Measurements from ENCODE around the gene ARHGEF10L.

ARHGEF10L gene

GRCh38 chr1:17606826-17607440, 67.4 kb downstream of the ARHGEF10L start:
- H3K27me3 ChIP-seq (ENCODE audit: insufficient read depth, low read length): no peaks in the 10 kb centered on the region
- 69% methylated on average over 14 of the region's 14 CpGs for WGBS
- H3K4me3 ChIP-seq (ENCODE audit: low read length): no peak overlapping the region
- H3K4me1 ChIP-seq (ENCODE audit: insufficient read depth, low read length): no peaks in the 10 kb centered on the region
- no peak overlapping the region for H3K27ac ChIP-seq (ENCODE audit: low read depth, low read length)
- peaks cover 28% of the 10 kb centered on the region; the same call in 1 of the 2 replicates for H3K36me3 ChIP-seq (ENCODE audit: insufficient read depth, low read length)
- no peak overlapping the region for H3K9ac ChIP-seq (ENCODE audit: low read depth, low read length)
- H3K9me3 ChIP-seq (ENCODE audit: insufficient read depth, low read depth, low read length): no peaks in the 10 kb centered on the region

DNA sequence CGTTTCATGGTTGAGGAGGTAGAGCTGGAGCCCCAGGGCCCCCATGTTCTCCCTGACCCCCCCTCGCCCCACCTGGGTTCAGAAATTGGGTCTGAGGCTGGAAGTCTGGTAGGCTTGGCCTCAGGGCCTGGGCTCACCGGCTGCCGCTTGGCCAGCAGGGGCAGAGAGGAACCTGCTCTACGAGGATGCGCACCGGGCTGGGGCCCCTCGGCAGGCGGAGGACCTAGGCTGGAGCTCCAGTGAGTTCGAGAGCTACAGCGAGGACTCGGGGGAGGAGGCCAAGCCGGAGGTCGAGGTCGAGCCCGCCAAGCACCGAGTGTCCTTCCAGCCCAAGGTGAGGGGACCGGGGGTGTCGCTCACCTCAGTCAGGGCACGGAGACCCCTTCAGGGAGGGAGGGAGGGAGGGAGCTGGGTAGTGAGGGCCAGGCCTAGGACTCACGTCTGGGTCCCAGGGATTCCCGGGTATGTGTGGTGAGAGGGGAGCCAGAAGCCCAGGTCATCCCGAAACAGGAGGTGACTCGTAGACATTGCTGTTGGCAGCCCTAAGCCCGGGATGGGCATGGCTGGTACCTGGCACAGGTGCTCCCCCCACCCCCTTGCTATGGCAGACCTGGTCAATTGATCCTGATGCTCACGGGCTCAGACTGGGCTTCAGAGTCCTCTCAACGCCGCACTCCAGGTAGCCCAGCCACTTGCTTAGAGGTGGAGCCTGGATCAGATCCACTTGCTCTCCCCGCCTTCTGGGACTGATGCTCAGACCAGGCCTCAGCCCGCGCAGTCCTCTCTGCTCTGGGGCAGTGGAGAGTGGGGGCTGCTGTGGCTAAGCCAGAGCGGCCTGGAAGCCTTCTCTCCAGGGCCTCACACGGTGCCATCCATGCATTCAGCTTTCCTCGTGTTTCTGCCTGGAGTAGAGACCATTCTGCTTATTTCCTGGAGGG, 68.4 kb downstream of the ARHGEF10L start:
- Histone ChIP-seq H3K9ac (ENCODE audit: low read depth, low read length) (no peak overlapping the region), H3K36me3 (ENCODE audit: insufficient read depth, low read length) (peaks cover 29% of the 10 kb centered on the region; the same call in 1 of the 2 replicates)
- 94% methylated on average over 34 of the region's 34 CpGs for WGBS

GRCh38 chr1:17609529-17609928, 70.0 kb downstream of the ARHGEF10L start:
- Histone ChIP-seq H3K36me3 (ENCODE audit: insufficient read depth, low read length) (peaks cover 26% of the 10 kb centered on the region; the same call in 1 of the 2 replicates), H3K9me3 (ENCODE audit: insufficient read depth, low read depth, low read length) (no peaks in the 10 kb centered on the region), H3K4me3 (ENCODE audit: low read length) (no peak overlapping the region), H3K4me1 (ENCODE audit: insufficient read depth, low read length) (no peaks in the 10 kb centered on the region), H3K27ac (ENCODE audit: low read depth, low read length) (no peak overlapping the region), H3K27me3 (ENCODE audit: insufficient read depth, low read length) (no peaks in the 10 kb centered on the region), H3K9ac (ENCODE audit: low read depth, low read length) (no peak overlapping the region)
- WGBS: 93% methylated on average over 5 of the region's 5 CpGs

More for the DNA sequence above, 68.4 kb downstream of the ARHGEF10L start:
- Histone ChIP-seq H3K4me1 (ENCODE audit: insufficient read depth, low read length) (no peaks in the 10 kb centered on the region), H3K27ac (ENCODE audit: low read depth, low read length) (no peak overlapping the region), H3K9me3 (ENCODE audit: insufficient read depth, low read depth, low read length) (no peaks in the 10 kb centered on the region), H3K27me3 (ENCODE audit: insufficient read depth, low read length) (no peaks in the 10 kb centered on the region), H3K4me3 (ENCODE audit: low read length) (no peak overlapping the region)

DNA sequence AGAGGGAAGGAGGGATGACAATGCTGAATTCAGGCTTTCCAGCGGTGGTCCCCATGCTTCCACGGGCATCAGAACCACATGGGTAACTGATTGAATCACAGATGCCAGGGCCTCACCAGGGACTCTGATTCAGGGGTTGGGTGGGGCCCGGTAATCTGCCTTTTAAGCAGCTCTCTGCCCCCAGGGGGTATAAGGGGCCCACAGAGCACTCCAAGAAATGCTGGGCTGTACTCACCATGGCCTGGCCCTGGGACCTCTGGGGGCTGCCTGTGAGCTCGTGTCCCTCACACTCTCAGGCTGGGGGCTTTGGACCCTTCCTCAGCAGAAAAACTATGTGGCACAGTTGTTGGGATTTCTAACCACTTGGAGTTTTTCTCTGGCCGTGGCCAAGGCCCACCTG, 70.6 kb downstream of the ARHGEF10L start:
- no peaks in the 10 kb centered on the region for H3K9me3 ChIP-seq (ENCODE audit: insufficient read depth, low read depth, low read length)
- H3K36me3 ChIP-seq (ENCODE audit: insufficient read depth, low read length): peaks cover 25% of the 10 kb centered on the region; the same call in 1 of the 2 replicates
- no peak overlapping the region for H3K27ac ChIP-seq (ENCODE audit: low read depth, low read length)
- no peak overlapping the region for H3K4me3 ChIP-seq (ENCODE audit: low read length)
- H3K4me1 ChIP-seq (ENCODE audit: insufficient read depth, low read length): no peaks in the 10 kb centered on the region
- H3K27me3 ChIP-seq (ENCODE audit: insufficient read depth, low read length): no peaks in the 10 kb centered on the region
- no peak overlapping the region for H3K9ac ChIP-seq (ENCODE audit: low read depth, low read length)
- 90% methylated on average over 5 of the region's 5 CpGs for WGBS

- Histone ChIP-seq H3K27ac (ENCODE audit: low read depth, low read length) (no peak overlapping the region), H3K9me3 (ENCODE audit: insufficient read depth, low read depth, low read length) (no peaks in the 10 kb centered on the region), H3K36me3 (ENCODE audit: insufficient read depth, low read length) (peaks cover 23% of the 10 kb centered on the region; the same call in 1 of the 2 replicates), H3K4me1 (ENCODE audit: insufficient read depth, low read length) (no peaks in the 10 kb centered on the region), H3K4me3 (ENCODE audit: low read length) (no peak overlapping the region), H3K9ac (ENCODE audit: low read depth, low read length) (no peak overlapping the region), H3K27me3 (ENCODE audit: insufficient read depth, low read length) (no peaks in the 10 kb centered on the region)
- 92% methylated on average over 5 of the region's 5 CpGs for WGBS
Measured at GRCh38 chr1:17610713-17611112, 71.2 kb downstream of the ARHGEF10L start.

- WGBS: 87% methylated on average over 1 of the region's 1 CpG
- H3K36me3 ChIP-seq (ENCODE audit: insufficient read depth, low read length): peaks cover 22% of the 10 kb centered on the region; the same call in 1 of the 2 replicates
Measured at GRCh38 chr1:17611991-17612390, 72.5 kb downstream of the ARHGEF10L start.

DNA sequence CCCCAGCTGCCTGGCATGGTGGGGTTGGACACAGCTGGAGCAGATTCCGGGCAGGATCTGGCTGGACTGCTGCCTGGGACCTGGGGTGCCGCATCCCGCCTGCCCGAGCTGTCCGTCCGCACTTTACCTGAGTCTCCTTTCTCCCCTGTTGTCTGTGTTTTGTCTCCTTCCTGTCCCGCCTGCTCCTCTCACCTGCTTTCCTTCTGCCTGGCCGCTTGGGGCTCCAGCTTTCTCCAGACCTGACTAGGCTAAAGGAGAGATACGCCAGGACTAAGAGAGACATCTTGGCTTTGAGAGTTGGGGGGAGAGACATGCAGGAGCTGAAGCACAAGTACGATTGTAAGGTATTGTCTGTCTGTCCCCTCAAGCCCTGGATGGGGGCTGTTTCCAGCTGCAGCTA, 73.3 kb downstream of the ARHGEF10L start:
- H3K9ac ChIP-seq (ENCODE audit: low read depth, low read length): no peak overlapping the region
- no peak overlapping the region for H3K27ac ChIP-seq (ENCODE audit: low read depth, low read length)
- WGBS: 94% methylated on average over 10 of the region's 10 CpGs
- H3K4me3 ChIP-seq (ENCODE audit: low read length): no peak overlapping the region
- no peaks in the 10 kb centered on the region for H3K4me1 ChIP-seq (ENCODE audit: insufficient read depth, low read length)
- no peaks in the 10 kb centered on the region for H3K9me3 ChIP-seq (ENCODE audit: insufficient read depth, low read depth, low read length)
- H3K27me3 ChIP-seq (ENCODE audit: insufficient read depth, low read length): no peaks in the 10 kb centered on the region
- H3K36me3 ChIP-seq (ENCODE audit: insufficient read depth, low read length): peaks cover 17% of the 10 kb centered on the region; the same call in 1 of the 2 replicates

More at GRCh38 chr1:17611991-17612390, 72.5 kb downstream of the ARHGEF10L start:
- H3K4me3 ChIP-seq (ENCODE audit: low read length): no peak overlapping the region
- H3K27me3 ChIP-seq (ENCODE audit: insufficient read depth, low read length): no peaks in the 10 kb centered on the region
- H3K9ac ChIP-seq (ENCODE audit: low read depth, low read length): no peak overlapping the region
- no peak overlapping the region for H3K27ac ChIP-seq (ENCODE audit: low read depth, low read length)
- no peaks in the 10 kb centered on the region for H3K9me3 ChIP-seq (ENCODE audit: insufficient read depth, low read depth, low read length)
- H3K4me1 ChIP-seq (ENCODE audit: insufficient read depth, low read length): no peaks in the 10 kb centered on the region

- no peak overlapping the region for H3K27ac ChIP-seq (ENCODE audit: low read depth, low read length)
- peaks cover 23% of the 10 kb centered on the region; the same call in 1 of the 2 replicates for H3K36me3 ChIP-seq (ENCODE audit: insufficient read depth, low read length)
- H3K4me3 ChIP-seq (ENCODE audit: low read length): no peak overlapping the region
- H3K27me3 ChIP-seq (ENCODE audit: insufficient read depth, low read length): no peaks in the 10 kb centered on the region
- no peaks in the 10 kb centered on the region for H3K9me3 ChIP-seq (ENCODE audit: insufficient read depth, low read depth, low read length)
- no peak overlapping the region for H3K9ac ChIP-seq (ENCODE audit: low read depth, low read length)
- 95% methylated on average over 4 of the region's 4 CpGs for WGBS
- no peaks in the 10 kb centered on the region for H3K4me1 ChIP-seq (ENCODE audit: insufficient read depth, low read length)
Measured at GRCh38 chr1:17614586-17614985, 75.1 kb downstream of the ARHGEF10L start.

- Histone ChIP-seq H3K4me3 (ENCODE audit: low read length) (no peak overlapping the region), H3K36me3 (ENCODE audit: insufficient read depth, low read length) (peaks cover 23% of the 10 kb centered on the region; the same call in 1 of the 2 replicates), H3K9me3 (ENCODE audit: insufficient read depth, low read depth, low read length) (no peaks in the 10 kb centered on the region), H3K27ac (ENCODE audit: low read depth, low read length) (no peak overlapping the region), H3K4me1 (ENCODE audit: insufficient read depth, low read length) (no peaks in the 10 kb centered on the region), H3K27me3 (ENCODE audit: insufficient read depth, low read length) (no peaks in the 10 kb centered on the region), H3K9ac (ENCODE audit: low read depth, low read length) (no peak overlapping the region)
- WGBS: 95% methylated on average over 11 of the region's 11 CpGs
Measured at GRCh38 chr1:17615157-17615556, 75.7 kb downstream of the ARHGEF10L start.

DNA sequence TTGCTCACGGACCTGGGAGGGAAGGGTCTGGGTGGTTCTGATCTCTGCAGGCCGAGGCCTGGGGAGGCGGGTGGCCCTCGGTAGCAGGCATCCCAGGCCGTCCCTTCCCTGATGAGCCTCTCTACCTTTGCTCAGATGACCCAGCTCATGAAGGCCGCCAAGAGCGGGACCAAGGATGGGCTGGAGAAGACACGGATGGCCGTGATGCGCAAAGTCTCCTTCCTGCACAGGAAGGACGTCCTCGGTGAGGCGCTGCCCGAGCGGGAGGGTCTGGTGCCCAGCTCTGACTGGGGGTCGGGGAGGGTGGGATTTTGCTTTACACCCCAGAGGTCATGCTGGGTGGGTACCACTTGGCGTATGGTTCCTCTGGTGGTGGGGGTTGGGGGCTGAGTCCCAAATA, 76.5 kb downstream of the ARHGEF10L start:
- Histone ChIP-seq H3K4me1 (ENCODE audit: insufficient read depth, low read length) (no peaks in the 10 kb centered on the region), H3K36me3 (ENCODE audit: insufficient read depth, low read length) (peaks cover 23% of the 10 kb centered on the region; the same call in 1 of the 2 replicates), H3K27me3 (ENCODE audit: insufficient read depth, low read length) (no peaks in the 10 kb centered on the region), H3K27ac (ENCODE audit: low read depth, low read length) (no peak overlapping the region), H3K4me3 (ENCODE audit: low read length) (no peak overlapping the region), H3K9me3 (ENCODE audit: insufficient read depth, low read depth, low read length) (no peaks in the 10 kb centered on the region), H3K9ac (ENCODE audit: low read depth, low read length) (no peak overlapping the region)
- WGBS: 95% methylated on average over 17 of the region's 17 CpGs

DNA sequence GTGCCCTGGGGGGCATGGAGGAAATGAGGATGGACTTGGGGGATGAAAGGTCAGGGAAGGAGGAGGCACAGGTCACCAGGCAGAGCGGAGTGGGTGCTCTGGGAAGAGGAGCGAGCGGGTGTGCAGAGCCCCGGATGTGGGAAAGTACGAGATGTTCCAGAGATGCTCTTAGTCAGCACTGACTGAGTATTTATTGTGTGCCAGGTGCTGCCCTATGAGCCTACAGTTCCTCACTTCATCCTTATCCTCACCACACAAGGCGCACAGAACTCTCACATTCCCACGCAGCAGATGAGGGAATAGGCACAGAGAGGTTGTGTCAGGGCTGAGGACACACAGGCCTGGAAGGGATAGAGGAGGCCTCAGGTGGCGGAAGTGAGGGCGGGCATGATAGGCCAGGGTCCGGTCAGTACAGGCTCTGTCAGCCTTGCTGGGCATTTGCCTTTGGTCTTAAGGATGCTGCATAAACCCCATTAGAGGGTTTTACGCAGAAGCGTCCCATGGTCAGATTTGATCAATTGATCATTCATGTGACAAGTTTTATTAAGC, 77.3 kb downstream of the ARHGEF10L start:
- Histone ChIP-seq H3K27ac (ENCODE audit: low read depth, low read length) (no peak overlapping the region), H3K4me1 (ENCODE audit: insufficient read depth, low read length) (no peaks in the 10 kb centered on the region), H3K9me3 (ENCODE audit: insufficient read depth, low read depth, low read length) (no peaks in the 10 kb centered on the region), H3K36me3 (ENCODE audit: insufficient read depth, low read length) (peaks cover 19% of the 10 kb centered on the region; the same call in 1 of the 2 replicates), H3K9ac (ENCODE audit: low read depth, low read length) (no peak overlapping the region), H3K4me3 (ENCODE audit: low read length) (no peak overlapping the region), H3K27me3 (ENCODE audit: insufficient read depth, low read length) (no peaks in the 10 kb centered on the region)
- 97% methylated on average over 12 of the region's 12 CpGs for WGBS

All from HUES64 (cell line).